Right renal cortex interstitium (tissue), 3 donors: ENCODE measurements around the gene CNNM4. TPM values are rescaled to one million over a fixed set of nuclear protein-coding genes. Genes with fewer than 3 reads are reported as not detected.

Experiments
- DNase-seq, 3 donors: peaks; one replicate each; pipeline ENCODE4 v3.0.0-alpha.2; 2013; ENCODE audit warnings: low read depth in 3 of 3, low spot score in 2 of 3
- polyA plus RNA-seq, 3 donors: library from polyadenylated mRNA; unstranded; fragments of 120-200 nt; gene quantifications; one replicate each; pipeline ENCODE4 v1.2.1, GENCODE V29; 2013; ENCODE audit not compliant: insufficient read length in 3 of 3

The CNNM4 gene
- 10 to 100 TPM; 10.9 to 13.2 (median 12.4) TPM for polyA plus RNA-seq

- peak in 2 of 3 donors; percentile 78 to 85 for DNase-seq
Observed at GRCh38 chr2:96760036-96760985, at the start of gene CNNM4. CNNM4 (plus strand) TSS chr2:96760902; CDS start chr2:96761000, 98 bp downstream.

GRCh38 chr2:96710985-96711384 lies 49.7 kb upstream of the CNNM4 start:
- no peak for DNase-seq

DNA sequence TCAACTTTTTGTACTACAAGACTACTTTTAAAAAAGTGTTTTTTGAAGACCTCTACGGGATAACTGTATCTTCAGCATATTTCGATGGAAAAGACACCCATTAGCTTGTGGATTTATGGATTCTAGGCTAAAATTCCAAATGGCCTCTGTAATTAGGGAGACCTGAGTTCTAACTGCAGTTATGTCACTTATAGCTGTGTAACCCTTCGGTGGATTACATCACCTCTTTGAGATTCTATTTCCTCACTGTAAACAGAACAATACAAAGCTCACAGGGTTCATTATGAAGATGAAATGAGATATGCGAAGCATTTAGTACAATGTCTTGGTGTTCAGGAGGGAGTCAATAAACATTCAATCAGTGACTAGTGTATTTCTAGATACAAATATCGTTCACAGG lies 45.0 kb upstream of the CNNM4 start:
- no peak for DNase-seq

- DNase-seq: no peak
Observed at GRCh38 chr2:96716388-96716787, 44.3 kb upstream of the CNNM4 start.

DNA sequence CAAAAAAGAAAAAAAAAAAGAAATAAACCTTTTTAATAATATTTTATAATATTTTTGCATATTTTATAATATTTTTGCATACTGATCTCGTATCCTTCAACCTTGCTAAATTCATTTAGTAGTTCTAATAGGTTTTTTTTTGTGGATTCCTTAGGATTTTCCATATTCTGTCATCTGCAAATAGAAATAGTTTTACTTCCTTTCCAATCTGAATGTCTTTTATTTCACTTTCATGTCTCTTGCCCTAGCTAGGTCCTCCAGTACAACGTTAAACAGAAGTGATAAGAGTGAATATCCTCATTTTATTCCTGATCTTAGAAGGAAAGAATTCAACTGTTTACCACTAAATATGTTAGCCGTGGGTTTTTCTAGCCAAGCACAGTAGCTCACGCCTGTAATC lies 34.6 kb upstream of the CNNM4 start:
- DNase-seq: no peak

- DNase-seq: no peak
Observed at GRCh38 chr2:96727431-96727830, 33.3 kb upstream of the CNNM4 start.

- DNase-seq: no peak
Observed at GRCh38 chr2:96729748-96730147, 31.0 kb upstream of the CNNM4 start.

- DNase-seq: no peak
Observed at GRCh38 chr2:96730212-96730611, 30.5 kb upstream of the CNNM4 start.

- no peak for DNase-seq
Observed at GRCh38 chr2:96733931-96734330, 26.8 kb upstream of the CNNM4 start.

DNA sequence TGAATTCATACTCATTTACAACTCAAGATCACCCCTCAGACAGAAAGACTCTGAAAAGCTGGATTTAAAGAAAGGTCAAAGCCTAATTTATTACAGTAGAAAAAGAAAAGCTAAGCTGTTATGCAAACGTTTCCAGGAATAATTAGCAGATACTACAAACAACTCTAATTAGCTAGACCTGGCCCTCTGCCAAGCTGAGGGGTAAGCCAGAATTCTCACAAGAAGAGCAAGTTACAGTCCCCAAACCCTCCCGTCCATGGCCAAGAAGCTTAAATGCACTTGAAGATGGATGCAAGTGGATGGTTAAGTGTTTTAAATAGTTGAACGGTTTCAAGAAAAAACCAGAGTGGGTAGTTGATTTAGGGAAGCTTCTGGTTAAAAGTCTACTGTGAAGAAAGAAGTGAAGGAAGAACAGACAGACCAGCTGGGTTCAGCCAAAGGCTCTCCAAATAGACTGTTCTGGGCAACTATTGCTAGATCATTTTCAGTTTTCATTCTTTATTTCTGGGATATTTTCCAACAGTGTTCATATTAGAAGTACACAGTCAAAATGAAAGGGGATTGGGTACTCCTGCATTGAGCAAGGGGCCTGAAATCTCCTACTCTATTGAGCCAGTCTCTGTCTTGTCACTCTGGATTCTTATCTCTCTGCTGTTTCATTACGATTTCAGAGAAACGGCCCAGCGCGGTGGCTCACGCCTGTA lies 25.7 kb upstream of the CNNM4 start:
- DNase-seq: no peak

GRCh38 chr2:96737251-96737650 lies 23.5 kb upstream of the CNNM4 start:
- DNase-seq: no peak

DNA sequence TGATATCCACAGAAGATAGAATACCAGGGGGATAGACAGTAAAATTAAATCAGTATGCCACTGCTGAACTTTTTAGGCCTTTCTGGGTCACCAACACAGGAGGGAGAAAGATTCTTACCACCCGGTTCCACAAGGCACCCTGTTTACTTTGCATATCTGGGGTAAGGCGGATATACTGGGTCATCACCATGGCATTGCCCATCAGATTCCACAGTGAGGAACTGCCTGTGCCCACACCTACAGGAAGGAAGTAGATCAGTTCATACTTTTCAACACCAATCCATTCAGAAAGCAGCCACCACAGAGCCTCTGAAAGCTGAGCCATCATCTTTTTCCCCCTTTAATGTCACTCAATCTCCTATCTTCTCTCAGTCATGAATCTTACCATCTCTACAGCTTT lies 22.9 kb upstream of the CNNM4 start:
- DNase-seq: no peak

GRCh38 chr2:96739076-96739632 lies 21.5 kb upstream of the CNNM4 start:
- no peak for DNase-seq

GRCh38 chr2:96739633-96740428 lies 20.9 kb upstream of the CNNM4 start, which contains the start of gene LMAN2L:
LMAN2L (minus strand) TSS chr2:96740064; CDS start chr2:96740040, 24 bp downstream.
- DNase-seq: peak; percentile 85 to 96 (median 95)

DNA sequence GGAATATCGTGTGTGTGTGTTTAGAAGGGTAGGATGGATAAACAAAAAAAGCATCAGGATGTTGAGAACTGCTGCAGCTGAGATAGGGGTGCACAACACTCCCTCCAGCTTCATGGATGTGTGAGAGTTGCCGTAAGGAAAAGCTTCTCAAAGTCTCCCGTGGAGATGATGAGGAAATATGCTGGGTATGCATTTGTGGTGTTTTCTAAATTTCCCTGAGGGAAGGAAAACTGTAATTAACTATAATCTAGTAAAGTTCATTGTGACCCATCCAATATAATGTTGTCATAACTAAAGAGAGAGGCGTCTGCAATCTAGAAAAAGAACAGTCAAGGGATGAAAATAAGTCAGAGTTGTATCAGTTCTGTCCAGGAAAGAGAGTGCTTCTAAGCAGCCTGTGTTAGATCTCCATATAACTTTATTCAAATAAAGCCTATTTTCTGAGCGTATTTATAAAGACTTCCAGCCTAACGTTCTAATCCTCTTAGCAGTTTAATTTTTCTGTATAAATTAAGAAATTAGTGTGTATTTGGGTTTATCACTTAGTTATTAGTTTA lies 13.6 kb upstream of the CNNM4 start:
- DNase-seq: no peak

DNA sequence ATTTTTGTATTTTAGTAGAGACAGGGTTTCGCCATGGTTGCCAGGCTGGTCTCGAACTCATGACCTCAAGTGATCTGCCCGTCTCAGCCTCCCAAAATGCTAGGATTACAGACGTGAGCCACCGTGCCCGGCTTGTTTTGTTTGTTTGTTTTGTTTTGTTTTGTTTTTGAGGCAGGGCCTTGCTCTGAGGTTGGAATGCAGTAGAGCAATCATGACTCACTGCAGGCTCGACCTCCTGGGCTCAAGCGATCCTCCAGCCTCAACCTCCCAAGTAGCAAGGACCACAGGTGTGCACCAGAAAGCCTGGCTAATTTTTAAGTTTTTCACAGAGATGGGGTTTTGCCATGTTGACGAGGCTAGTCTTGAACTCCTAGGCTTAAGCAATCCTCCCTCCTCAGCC lies 8.9 kb upstream of the CNNM4 start:
- DNase-seq: no peak

- no peak for DNase-seq
Observed at GRCh38 chr2:96753661-96754282, 6.9 kb upstream of the CNNM4 start.

DNA sequence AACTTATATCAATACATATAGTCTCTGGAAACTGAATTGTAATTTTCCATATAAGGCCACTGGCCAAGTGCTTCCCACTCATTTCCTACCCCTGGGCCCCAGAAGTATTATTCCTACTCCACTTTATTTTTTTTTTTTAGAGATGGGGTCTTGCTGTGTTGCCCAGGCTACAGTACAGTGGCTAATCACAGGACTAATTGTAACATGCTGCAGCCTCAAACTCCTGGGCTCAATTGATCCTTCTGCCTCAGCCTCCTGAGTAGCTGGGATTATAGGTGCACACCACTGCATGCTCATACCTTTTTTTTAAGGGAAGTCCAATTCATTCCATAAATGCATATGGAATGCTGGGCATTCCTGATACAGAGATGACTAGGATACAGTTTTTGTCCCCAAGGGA lies 6.4 kb upstream of the CNNM4 start:
- DNase-seq: no peak

- no peak for DNase-seq
Observed at GRCh38 chr2:96756788-96757476, 3.8 kb upstream of the CNNM4 start.
